ENCODE data around the gene DIS3L2.

DIS3L2 gene

DNA sequence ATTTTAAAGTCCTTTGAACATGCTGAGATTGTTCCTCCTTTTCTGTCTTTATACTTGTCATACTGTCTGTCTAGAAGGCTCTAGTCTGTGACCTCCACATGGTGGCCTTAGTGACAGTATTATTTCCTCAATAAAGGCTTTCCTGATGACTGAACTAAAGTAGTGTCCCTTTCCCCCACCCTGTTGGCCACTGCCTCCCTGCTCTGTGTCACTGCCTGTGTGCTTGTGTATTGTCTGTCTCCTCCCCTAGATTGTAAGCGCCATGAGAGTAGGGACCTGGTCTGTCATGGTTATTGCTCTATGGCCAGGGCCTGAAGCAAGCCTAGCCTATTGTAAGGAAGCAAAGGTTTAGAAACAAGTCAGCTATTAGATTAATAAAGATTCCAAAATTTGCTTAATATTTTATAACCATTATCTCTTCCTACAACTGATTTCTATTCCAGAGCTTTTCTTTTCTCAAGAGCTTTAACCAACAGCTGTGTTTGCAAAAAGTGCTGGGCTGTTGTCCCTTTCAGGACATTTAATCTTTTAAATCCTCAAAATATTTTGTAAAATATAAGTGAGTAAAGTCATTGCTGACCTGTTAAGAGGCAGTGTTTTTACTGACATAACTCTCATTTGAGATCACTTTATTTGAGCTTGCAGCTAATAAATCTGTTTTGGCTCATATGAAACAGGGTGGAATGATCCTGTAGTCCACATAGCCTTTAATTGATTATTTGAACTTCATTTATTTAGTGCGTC lies 35.5 kb downstream of the DIS3L2 start:
- TF ChIP-seq, protein P1, sequence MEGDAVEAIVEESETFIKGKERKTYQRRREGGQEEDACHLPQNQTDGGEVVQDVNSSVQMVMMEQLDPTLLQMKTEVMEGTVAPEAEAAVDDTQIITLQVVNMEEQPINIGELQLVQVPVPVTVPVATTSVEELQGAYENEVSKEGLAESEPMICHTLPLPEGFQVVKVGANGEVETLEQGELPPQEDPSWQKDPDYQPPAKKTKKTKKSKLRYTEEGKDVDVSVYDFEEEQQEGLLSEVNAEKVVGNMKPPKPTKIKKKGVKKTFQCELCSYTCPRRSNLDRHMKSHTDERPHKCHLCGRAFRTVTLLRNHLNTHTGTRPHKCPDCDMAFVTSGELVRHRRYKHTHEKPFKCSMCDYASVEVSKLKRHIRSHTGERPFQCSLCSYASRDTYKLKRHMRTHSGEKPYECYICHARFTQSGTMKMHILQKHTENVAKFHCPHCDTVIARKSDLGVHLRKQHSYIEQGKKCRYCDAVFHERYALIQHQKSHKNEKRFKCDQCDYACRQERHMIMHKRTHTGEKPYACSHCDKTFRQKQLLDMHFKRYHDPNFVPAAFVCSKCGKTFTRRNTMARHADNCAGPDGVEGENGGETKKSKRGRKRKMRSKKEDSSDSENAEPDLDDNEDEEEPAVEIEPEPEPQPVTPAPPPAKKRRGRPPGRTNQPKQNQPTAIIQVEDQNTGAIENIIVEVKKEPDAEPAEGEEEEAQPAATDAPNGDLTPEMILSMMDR (IDR thresholded peaks at IDR 0.05; ENCODE audit: low read depth, low read length, missing control alignments): no peak
- no peak overlapping the region for H3K4me3 ChIP-seq (replicated peaks; ENCODE audit: low read depth, low read length)
- DNase-seq (ENCODE audit: extremely low read depth, low read depth): no peak

DNA sequence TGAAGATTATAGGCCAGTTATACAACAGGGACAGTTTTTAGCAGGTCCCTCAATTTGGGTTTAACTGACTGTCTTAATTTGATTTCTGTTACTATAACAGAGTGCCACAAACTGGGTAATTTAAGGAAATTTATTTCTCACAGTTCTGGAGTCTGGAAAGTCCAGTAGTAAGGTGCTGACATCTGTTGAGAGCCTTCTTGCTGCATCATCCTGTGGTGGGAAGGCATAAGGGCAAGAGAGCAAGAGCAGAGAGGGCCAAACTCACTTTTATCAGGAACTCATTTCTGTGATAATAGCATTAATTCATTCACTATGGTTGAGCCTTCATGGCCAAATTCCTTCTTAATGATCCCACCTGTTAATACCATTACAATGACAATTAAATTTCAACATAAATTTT lies 36.5 kb downstream of the DIS3L2 start:
- H3K4me3 ChIP-seq (replicated peaks; ENCODE audit: low read depth, low read length): no peak overlapping the region
- TF ChIP-seq, protein P1 (IDR thresholded peaks at IDR 0.05; ENCODE audit: low read depth, low read length, missing control alignments): no peak
- no peak for DNase-seq (ENCODE audit: extremely low read depth, low read depth)

DNA sequence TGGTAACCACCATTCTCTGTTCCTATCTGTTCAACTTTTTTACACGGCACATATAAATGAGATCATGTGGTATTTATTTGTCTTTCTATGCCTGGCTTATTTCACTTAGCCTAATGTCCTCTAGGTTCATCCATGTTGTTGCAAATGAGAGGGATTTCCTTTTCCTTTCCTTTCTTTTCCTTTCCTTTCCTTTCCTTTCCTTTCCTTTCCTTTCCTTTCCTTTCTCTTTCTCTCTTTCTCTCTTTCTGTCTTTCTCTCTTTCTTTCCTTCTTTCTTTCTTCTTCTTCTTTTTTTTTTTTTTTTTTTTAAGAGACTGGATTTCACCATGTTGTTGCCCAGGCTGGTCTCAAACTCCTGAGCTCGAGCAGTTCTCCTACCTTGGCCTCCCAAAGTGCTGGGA lies 38.9 kb downstream of the DIS3L2 start:
- TF ChIP-seq, protein P1 (IDR thresholded peaks at IDR 0.05; ENCODE audit: low read depth, low read length, missing control alignments): no peak
- no peak for DNase-seq (ENCODE audit: extremely low read depth, low read depth)
- H3K4me3 ChIP-seq (replicated peaks; ENCODE audit: low read depth, low read length): no peak overlapping the region

DNA sequence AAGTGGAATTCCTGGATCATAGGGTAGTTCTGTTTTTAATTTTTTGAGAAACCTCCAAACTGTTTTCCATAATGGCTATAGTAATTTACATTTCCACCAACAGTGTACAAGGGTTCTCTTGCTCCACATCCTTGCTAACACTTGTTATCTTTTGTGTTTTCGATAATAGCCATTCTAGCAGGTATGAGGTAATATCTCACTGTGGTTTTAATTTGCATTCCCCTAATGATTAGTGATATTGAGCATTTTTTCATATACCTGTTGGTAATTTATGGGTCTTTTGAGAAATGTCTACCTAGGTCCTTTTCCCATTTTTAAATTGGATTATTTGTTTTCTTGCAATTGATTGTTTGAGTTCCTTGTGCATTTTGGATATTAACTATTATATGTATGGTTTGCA lies 39.6 kb downstream of the DIS3L2 start:
- no peak for DNase-seq (ENCODE audit: extremely low read depth, low read depth)
- TF ChIP-seq, protein P1 (IDR thresholded peaks at IDR 0.05; ENCODE audit: low read depth, low read length, missing control alignments): no peak
- no peak overlapping the region for H3K4me3 ChIP-seq (replicated peaks; ENCODE audit: low read depth, low read length)

DNA sequence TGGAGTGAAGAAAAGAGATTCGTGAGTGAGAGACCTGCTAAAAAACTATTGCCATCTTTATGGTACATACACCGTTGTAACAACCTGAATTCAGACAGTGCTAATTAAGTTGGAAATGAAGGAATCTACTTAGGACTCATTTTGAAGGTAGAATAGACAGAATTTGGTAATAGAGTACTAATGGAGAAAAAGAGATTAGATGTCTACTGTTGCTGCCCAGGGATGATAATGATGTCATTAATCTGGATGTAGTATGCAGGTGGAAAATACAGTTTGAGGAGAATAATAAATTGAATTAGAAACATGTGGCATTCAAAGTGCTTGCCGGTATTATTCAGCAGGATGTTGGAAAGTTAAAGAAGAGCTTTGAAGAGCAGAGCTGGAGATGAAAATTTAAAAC lies 44.7 kb downstream of the DIS3L2 start:
- no peak for DNase-seq (ENCODE audit: extremely low read depth, low read depth)
- no peak overlapping the region for H3K4me3 ChIP-seq (replicated peaks; ENCODE audit: low read depth, low read length)
- TF ChIP-seq, protein P1 (IDR thresholded peaks at IDR 0.05; ENCODE audit: low read depth, low read length, missing control alignments): no peak

DNA sequence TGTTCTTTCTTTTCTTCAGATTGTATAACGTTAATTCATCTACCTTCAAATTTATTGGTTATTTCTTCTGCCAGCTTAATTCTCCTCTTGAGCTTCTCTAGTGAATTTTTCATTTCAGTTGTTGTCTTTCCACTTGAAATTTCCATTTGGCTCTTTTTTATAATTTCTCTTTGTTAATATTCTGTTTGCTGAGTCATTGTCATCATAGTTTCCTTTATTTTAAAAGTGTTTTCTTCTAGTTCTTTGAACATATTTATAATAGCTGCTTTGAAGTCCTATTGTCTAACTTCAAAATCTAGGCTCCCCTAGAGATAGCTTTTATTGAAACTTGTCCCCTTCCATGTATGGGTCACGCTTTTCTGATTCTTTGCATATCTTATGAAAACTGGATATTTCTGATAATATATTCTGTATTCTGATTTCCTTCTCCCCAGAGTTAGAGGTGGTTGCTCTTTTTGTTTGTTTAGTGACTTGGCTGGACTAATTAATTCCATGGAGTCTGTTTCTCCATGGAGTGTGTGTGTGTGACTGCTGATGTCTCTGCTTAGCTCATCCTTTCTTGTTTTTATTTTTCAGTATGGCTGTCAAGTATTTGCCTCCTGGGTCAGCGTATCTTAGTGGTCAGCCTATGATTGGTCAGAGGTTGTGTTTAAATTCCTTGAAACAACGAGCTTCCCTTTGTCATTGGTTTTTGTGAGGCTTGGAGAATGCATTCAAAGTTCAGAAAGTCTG lies 47.6 kb downstream of the DIS3L2 start:
- no peak overlapping the region for H3K4me3 ChIP-seq (replicated peaks; ENCODE audit: low read depth, low read length)
- DNase-seq (ENCODE audit: extremely low read depth, low read depth): no peak
- TF ChIP-seq, protein P1 (IDR thresholded peaks at IDR 0.05; ENCODE audit: low read depth, low read length, missing control alignments): no peak

Measured in HFF-Myc (cell line).